HepG2 (cell line): Measurements from ENCODE around the gene IFITM5. TPM values are rescaled to one million over a fixed set of nuclear protein-coding genes. Genes with fewer than 3 reads are reported as not detected.

Experiments
- ATAC-seq: fragments of 200-7000 bp; cut with Tn5 transposase; 3 replicates; pipeline ENCODE4 v1.9.1; 2020; ENCODE audit warnings: mild to moderate bottlenecking, moderate library complexity
- BruUV-seq: library from RNA; stranded (reverse); fragments of 400-500 nt; replicated peaks from 2 replicates; lab custom pipeline; 2021; lab: Mats Ljungman, UMichigan
- CTCF ChIA-PET: fragments of 300-600 bp; formaldehyde crosslinking; extraction: SDS; loops from one replicate; lab custom pipeline; 2021; ENCODE audit warnings: low total read pairs, inconsistent platforms, low intra/inter-chr PET ratio; lab: Yijun Ruan, JAX
- POLR2A ChIA-PET: fragments of 350-600 bp; sonication (Branson Sonifier 250); formaldehyde crosslinking; loops from one replicate; lab custom pipeline; 2020; ENCODE audit warnings: antibody characterized with exemption, inconsistent platforms; lab: Yijun Ruan, JAX
- DNase-seq: peaks from one replicate; pipeline ENCODE4 v3.0.0-alpha.2; 2015; ENCODE audit warnings: low spot score
- FAIRE-seq: peaks from 3 replicates; lab custom pipeline; 2011; peaks lifted over from hg19 to GRCh38; lab: Jason Lieb, UNC
- H2AFZ ChIP-seq: one replicate; pipeline ENCODE4 v1.6.1; 2011; ENCODE audit warnings: low read length, inconsistent platforms
- H3K27ac ChIP-seq: fragments of 300-600 bp; 3 replicates; pipeline ENCODE4 v1.8.0; 2011; ENCODE audit warnings: mixed run types, mild to moderate bottlenecking, mixed read lengths, low read length, inconsistent platforms; ENCODE audit not compliant: insufficient read depth; ENCODE audit errors: extremely low read length
- H3K27me3 ChIP-seq, 2 experiments: fragments of 200-600 bp in 1 of 2; 2 replicates in 1 of 2; 3 replicates in 1 of 2; pipeline versions ENCODE4 v1.6.0 to v1.8.0; 2011; ENCODE audit warnings: low read length in 2 of 2, mild to moderate bottlenecking in 2 of 2, moderate library complexity in 2 of 2, inconsistent platforms in 1 of 2; ENCODE audit not compliant: insufficient read depth in 2 of 2, control insufficient read depth in 1 of 2
- H3K36me3 ChIP-seq, 2 experiments: fragments of 200-600 bp in 1 of 2; replicated peaks in 1 of 2; 2 replicates in 1 of 2; 3 replicates in 1 of 2; pipeline versions ENCODE4 v1.5.1 to v1.8.0; 2011; ENCODE audit warnings: low read length in 2 of 2, inconsistent platforms in 1 of 2; ENCODE audit not compliant: insufficient read depth in 2 of 2, control insufficient read depth in 1 of 2
- H3K4me1 ChIP-seq: 2 replicates; pipeline ENCODE4 v1.5.1; 2012; ENCODE audit warnings: low read length, inconsistent platforms; ENCODE audit not compliant: insufficient read depth
- H3K4me2 ChIP-seq: 2 replicates; pipeline ENCODE4 v1.6.0; 2011; ENCODE audit warnings: low read depth, low read length, inconsistent platforms
- H3K4me3 ChIP-seq, 3 experiments: fragments of 200-600 bp in 1 of 3; sonication (generic), shearing (Covaris generic) in 1 of 3; replicated peaks in 1 of 3; 2 replicates each; pipeline ENCODE4 v1.5.1; 2011 to 2016; ENCODE audit warnings: low read length in 3 of 3, inconsistent platforms in 2 of 3, low read depth in 2 of 3, mild to moderate bottlenecking in 2 of 3, control low read depth in 1 of 3, mixed read lengths in 1 of 3; ENCODE audit not compliant: insufficient read depth in 1 of 3
- H3K79me2 ChIP-seq: one replicate; pipeline ENCODE4 v1.6.1; 2011; ENCODE audit warnings: low read length, inconsistent platforms; ENCODE audit not compliant: insufficient read depth
- H3K9ac ChIP-seq: 2 replicates; pipeline ENCODE4 v1.6.0; 2011; ENCODE audit warnings: mild to moderate bottlenecking, low read depth, low read length, inconsistent platforms; ENCODE audit not compliant: insufficient read depth
- H3K9me3 ChIP-seq: 2 replicates; pipeline ENCODE4 v1.5.1; 2012; ENCODE audit warnings: mild to moderate bottlenecking, low read length
- H4K20me1 ChIP-seq: 2 replicates; pipeline ENCODE4 v1.6.0; 2011; ENCODE audit warnings: inconsistent platforms, mild to moderate bottlenecking, low read length, moderate library complexity; ENCODE audit not compliant: insufficient read depth
- AFF4 ChIP-seq: sonication (generic); formaldehyde crosslinking; IDR thresholded peaks from 2 replicates; pipeline ENCODE4 v1.4.0; 2020; ENCODE audit warnings: missing genetic modification reagents
- CREB1 ChIP-seq, 2 experiments: fragments of 450-650 bp in 1 of 2; IDR thresholded peaks; 2 replicates each; pipeline ENCODE4 v1.6.1; 2016 to 2017; ENCODE audit warnings: control low read depth in 1 of 2, mild to moderate bottlenecking in 1 of 2, missing compliant biosample characterization in 1 of 2, missing genetic modification characterization in 1 of 2
- DRAP1 ChIP-seq: IDR thresholded peaks from 2 replicates; pipeline ENCODE4 v1.6.1; 2016; ENCODE audit warnings: missing genetic modification reagents, missing compliant biosample characterization
- ELK4 ChIP-seq: sonication (generic); formaldehyde crosslinking; IDR thresholded peaks from 2 replicates; pipeline ENCODE4 v1.9.0; 2021; ENCODE audit warnings: missing genetic modification reagents, borderline replicate concordance
- FOXK2 ChIP-seq: fragments of 450-650 bp; IDR thresholded peaks from 2 replicates; pipeline ENCODE4 v1.6.1; 2016
- MXD1 ChIP-seq: sonication (generic); formaldehyde crosslinking; IDR thresholded peaks from 2 replicates; pipeline ENCODE4 v1.4.0; 2020; ENCODE audit warnings: mild to moderate bottlenecking, missing genetic modification reagents
- NR2F2 ChIP-seq: IDR thresholded peaks from 2 replicates; pipeline ENCODE4 v1.6.1; 2012; ENCODE audit warnings: low read depth, inconsistent platforms, borderline replicate concordance
- SMAD1 ChIP-seq: sonication (generic); formaldehyde crosslinking; IDR thresholded peaks from 2 replicates; pipeline ENCODE4 v1.4.0; 2020; ENCODE audit warnings: missing genetic modification reagents, low read depth, mild to moderate bottlenecking, borderline replicate concordance
- ZNF776 ChIP-seq: sonication (generic); formaldehyde crosslinking; IDR thresholded peaks from 2 replicates; pipeline ENCODE4 v1.4.0; 2020; ENCODE audit warnings: mild to moderate bottlenecking, missing genetic modification reagents
- ZNF782 ChIP-seq: sonication (generic); formaldehyde crosslinking; IDR thresholded peaks from 2 replicates; pipeline ENCODE4 v1.4.0; 2020; ENCODE audit warnings: missing genetic modification reagents, mild to moderate bottlenecking, borderline replicate concordance
- ZNF790 ChIP-seq: sonication (generic); formaldehyde crosslinking; IDR thresholded peaks from 2 replicates; pipeline ENCODE4 v1.8.0; 2022; ENCODE audit warnings: missing genetic modification reagents, mild to moderate bottlenecking, borderline replicate concordance
- WGBS: methylation state at CpG from one replicate; pipeline ENCODE4 v1.1.6; 2017; ENCODE audit warnings: low lambda C conversion rate; 5-methylcytosine and 5-hydroxymethylcytosine counted together
- in situ Hi-C: cut with HindIII; loops from 2 replicates; pipeline ENCODE4 v1.10.0; 2017; ENCODE audit warnings: low pct_unique_long_range_greater_than_20kb; ENCODE audit not compliant: extremely low pct_ligation_motif_present
- intact Hi-C: fragments of 100-400 bp; cut with micrococcal nuclease; formaldehyde crosslinking; loops from one replicate; pipeline ENCODE4 v1.10.0; 2022; ENCODE audit not compliant: unreplicated experiment
- polyA plus RNA-seq, 8 experiments: library from polyadenylated mRNA; depleted of rRNA in 3 of 8; stranded (reverse) in 7 of 8; unstranded in 1 of 8; fragments of >200 nt; fragmentation: Illumina TruSeq in 4 of 8; extraction: Trizol in 4 of 8; gene quantifications; 2 replicates each; pipeline versions ENCODE4 v1.2.1 to v1.2.3, GENCODE V29; 2011 to 2016; ENCODE audit warnings: low read depth in 4 of 8, missing spikeins in 1 of 8, mixed read lengths in 1 of 8; ENCODE audit not compliant: insufficient read depth in 1 of 8
- total RNA-seq, 5 experiments: library from RNA; depleted of rRNA; stranded (reverse); fragments of >200 nt; fragmentation: Illumina TruSeq; extraction: Trizol; gene quantifications; 2 replicates each; pipeline ENCODE4 v1.2.3, GENCODE V29; 2016; ENCODE audit warnings: low read depth in 1 of 5

IFITM5 gene
- total and polyA plus RNA-seq, 2 of the 13 experiments (the other 11 are each of a cell fraction or from before 2014, with no cell fraction given), result not detected

GRCh38 chr11:279040-279965 is 20.0 kb downstream of the IFITM5 start:
- Histone ChIP-seq H3K4me2 (peak overlapping the region; percentile 55; the same call in 1 of the 2 replicates), H3K27ac (no peak overlapping the region), H3K36me3 (no peaks in the 10 kb centered on the region), H3K79me2 (no peaks in the 10 kb centered on the region), H3K9ac (no peak overlapping the region), H3K4me3 (no peak overlapping the region), H4K20me1 (no peaks in the 10 kb centered on the region), H2AFZ (no peak overlapping the region), H3K27me3 (peaks cover 7 to 60% of the 10 kb centered on the region in 2 experiments), H3K9me3 (no peaks in the 10 kb centered on the region), H3K4me1 (peaks cover 7% of the 10 kb centered on the region)
- TF ChIP-seq AFF4 (CRISPR knock-in tag) (no peak), ZNF782 (CRISPR knock-in tag) (no peak), DRAP1 (CRISPR knock-in tag) (no peak), CREB1 (IDR thresholded peaks at IDR 0.05) (no peak), CREB1 (CRISPR knock-in tag; IDR thresholded peaks at IDR 0.05) (no peak), NR2F2 (no peak), FOXK2 (no peak), MXD1 (CRISPR knock-in tag) (no peak), SMAD1 (CRISPR knock-in tag) (no peak), ZNF790 (CRISPR knock-in tag) (no peak), ELK4 (CRISPR knock-in tag) (no peak), ZNF776 (CRISPR knock-in tag) (no peak)
- no peak for ATAC-seq
- ChIA-PET POLR2A (no interaction called here), CTCF (no interaction called here)
- in situ Hi-C loops (no loop called here), intact Hi-C loops (no loop called here)
- no TSS peak for BruUV-seq
- WGBS, result 90% methylated on average over 76 of the region's 97 CpGs
- no peak for DNase-seq
- FAIRE-seq, result no peak
